Liver (tissue), 9 donors: ENCODE measurements around the gene INPP4B. TPM values are rescaled to one million over a fixed set of nuclear protein-coding genes. Genes with fewer than 3 reads are reported as not detected.
"Not testable (repeated sequence)": the region's sequence is repeated elsewhere in the genome, so short reads cannot be mapped to it uniquely, and the experiment has no call there.

Experiments used
- DNase-seq: peaks from one replicate; pipeline ENCODE4 v3.0.0-alpha.2; 2017; ENCODE audit warnings: low spot score
- H3K27ac ChIP-seq, 2 donors: one replicate each; pipeline ENCODE4 v1.7.0; 2013; ENCODE audit warnings: inconsistent platforms in 2 of 2, low read length in 2 of 2, control low read depth in 1 of 2, low read depth in 1 of 2, mild to moderate bottlenecking in 1 of 2
- H3K27me3 ChIP-seq, 4 donors: one replicate each; pipeline versions ENCODE4 v1.6.1 to v1.7.0; 2013; ENCODE audit warnings: low read length in 3 of 4, inconsistent platforms in 1 of 4, mild to moderate bottlenecking in 1 of 4, moderate library complexity in 1 of 4; ENCODE audit not compliant: control insufficient read depth in 4 of 4, insufficient read depth in 4 of 4
- H3K36me3 ChIP-seq, 4 donors: one replicate each; pipeline versions ENCODE4 v1.6.1 to v1.7.0; 2013; ENCODE audit warnings: low read length in 3 of 4, mild to moderate bottlenecking in 3 of 4, low read depth in 1 of 4, moderate library complexity in 1 of 4; ENCODE audit not compliant: control insufficient read depth in 4 of 4, insufficient read depth in 3 of 4
- H3K4me1 ChIP-seq, 4 donors: one replicate each; pipeline versions ENCODE4 v1.6.1 to v1.7.0; 2013; ENCODE audit warnings: low read length in 3 of 4, mild to moderate bottlenecking in 3 of 4, moderate library complexity in 1 of 4; ENCODE audit not compliant: control insufficient read depth in 4 of 4, insufficient read depth in 4 of 4
- H3K4me3 ChIP-seq, 3 donors: one replicate each; pipeline versions ENCODE4 v1.6.1 to v1.7.0; 2013; ENCODE audit warnings: low read length in 3 of 3, control low read depth in 1 of 3, low read depth in 1 of 3, mild to moderate bottlenecking in 1 of 3
- H3K9ac ChIP-seq, 2 donors: one replicate each; pipeline ENCODE4 v1.7.0; 2013; ENCODE audit warnings: low read length in 2 of 2, mild to moderate bottlenecking in 2 of 2, moderate library complexity in 2 of 2, control low read depth in 1 of 2, low read depth in 1 of 2
- H3K9me3 ChIP-seq, 4 donors: one replicate each; pipeline versions ENCODE4 v1.6.1 to v1.7.0; 2013; ENCODE audit warnings: low read length in 3 of 4; ENCODE audit not compliant: control insufficient read depth in 4 of 4
- EGR1 ChIP-seq, 2 donors: IDR thresholded peaks; 2 replicates each; pipeline ENCODE4 v1.6.1; 2016 to 2018; ENCODE audit warnings: antibody characterized with exemption in 2 of 2, low read depth in 2 of 2
- FOXA1 ChIP-seq: IDR thresholded peaks from 2 replicates; pipeline ENCODE4 v1.6.1; 2016; ENCODE audit warnings: antibody characterized with exemption
- HNF4A ChIP-seq, 2 donors: conservative IDR thresholded peaks; 2 replicates each; pipeline ENCODE4 v1.6.1; 2016; ENCODE audit warnings: antibody characterized with exemption in 2 of 2, mild to moderate bottlenecking in 2 of 2
- HNF4G ChIP-seq: IDR thresholded peaks from 2 replicates; pipeline ENCODE4 v1.6.1; 2016; ENCODE audit warnings: antibody characterized with exemption
- JUND ChIP-seq, 2 donors: IDR thresholded peaks; 2 replicates each; pipeline ENCODE4 v1.6.1; 2016; ENCODE audit warnings: antibody characterized with exemption in 2 of 2
- MAX ChIP-seq: IDR thresholded peaks from 2 replicates; pipeline ENCODE4 v1.6.1; 2016; ENCODE audit warnings: antibody characterized with exemption
- RAD21 ChIP-seq, 2 donors: IDR thresholded peaks; 2 replicates each; pipeline ENCODE4 v1.6.1; 2016; ENCODE audit warnings: antibody characterized with exemption in 2 of 2, mild to moderate bottlenecking in 2 of 2
- REST ChIP-seq: IDR thresholded peaks from 2 replicates; pipeline ENCODE4 v1.6.1; 2016; ENCODE audit warnings: antibody characterized with exemption, mild to moderate bottlenecking
- RXRA ChIP-seq, 2 donors: IDR thresholded peaks; 2 replicates each; pipeline ENCODE4 v1.6.1; 2017 to 2018; ENCODE audit warnings: antibody characterized with exemption in 2 of 2, mild to moderate bottlenecking in 1 of 2
- SP1 ChIP-seq: IDR thresholded peaks from 2 replicates; pipeline ENCODE4 v1.6.1; 2018; ENCODE audit warnings: antibody characterized with exemption, mild to moderate bottlenecking
- TAF1 ChIP-seq: conservative IDR thresholded peaks from 2 replicates; pipeline ENCODE4 v1.6.1; 2016; ENCODE audit warnings: antibody characterized with exemption, mild to moderate bottlenecking
- WGBS: extraction: QIAGEN DNeasy Blood & Tissue Kit; methylation state at CpG from one replicate; pipeline ENCODE4 v1.1.7; 2013; 5-methylcytosine and 5-hydroxymethylcytosine counted together
- polyA plus RNA-seq, 2 donors: library from polyadenylated mRNA; stranded (reverse) in 1 of 2; unstranded in 1 of 2; fragments of 200-250 nt in 1 of 2; fragments of >200 nt in 1 of 2; fragmentation: Nextera tagmentation in 1 of 2; extraction: Ambion mirVana in 1 of 2; gene quantifications; one replicate each; pipeline versions ENCODE4 v1.2.1 to v1.2.3, GENCODE V29; 2013 to 2015
- total RNA-seq, 2 donors: library from RNA; depleted of rRNA; stranded (reverse); fragments of >200 nt; gene quantifications; one replicate each; pipeline ENCODE4 v1.2.3, GENCODE V29; 2014
- TF ChIP-seq, protein P1 (sequence below): IDR thresholded peaks from 2 replicates; pipeline ENCODE4 v1.6.1; 2016; ENCODE audit warnings: antibody characterized with exemption
- TF ChIP-seq, protein P2 (sequence below): IDR thresholded peaks from 2 replicates; pipeline ENCODE4 v1.6.1; 2016; ENCODE audit warnings: antibody characterized with exemption
- donor health status: healthy.
- donor health status: healthy.
- donor health status: healthy.
- donor health status: healthy.
- donor health status: healthy.

Gene INPP4B
- total and polyA plus RNA-seq, 4 donors, result 0.43 to 2.8 (median 1.6) TPM

DNA sequence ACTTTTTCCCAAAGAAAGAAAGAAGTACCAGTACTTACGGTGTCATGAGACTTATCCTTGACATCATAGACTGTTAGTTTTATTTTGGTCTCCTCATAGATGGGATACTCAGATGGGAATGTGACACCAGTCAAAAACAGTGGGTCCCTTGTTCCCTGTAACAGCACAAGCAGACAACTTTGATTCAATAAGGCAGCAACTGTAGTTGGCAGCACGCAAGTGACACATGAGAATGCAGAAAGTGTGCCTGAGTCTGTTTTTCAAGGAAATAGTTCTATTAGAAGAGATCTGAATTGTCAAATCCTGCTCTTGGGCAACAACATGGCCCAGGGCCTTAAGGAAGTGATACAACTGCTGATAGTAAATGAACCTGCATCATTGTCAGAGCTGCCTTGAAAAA lies 443.2 kb downstream of the INPP4B start:
- no peaks in the 10 kb centered on the region for H3K9me3 ChIP-seq
- no peaks in the 10 kb centered on the region for H3K36me3 ChIP-seq
- WGBS, result 78% methylated on average over 2 of the region's 2 CpGs
- TF ChIP-seq RXRA (IDR thresholded peaks at IDR 0.05) (no peak), HNF4A (conservative IDR thresholded peaks at IDR 0.05) (no peak), TAF1 (no peak), HNF4G (no peak), SP1 (no peak), RAD21 (IDR thresholded peaks at IDR 0.05) (no peak), MAX (no peak), EGR1 (IDR thresholded peaks at IDR 0.05; ENCODE audit: low read depth in 2 of 2) (no peak), REST (no peak), FOXA1 (no peak)
- TF ChIP-seq, protein P1, sequence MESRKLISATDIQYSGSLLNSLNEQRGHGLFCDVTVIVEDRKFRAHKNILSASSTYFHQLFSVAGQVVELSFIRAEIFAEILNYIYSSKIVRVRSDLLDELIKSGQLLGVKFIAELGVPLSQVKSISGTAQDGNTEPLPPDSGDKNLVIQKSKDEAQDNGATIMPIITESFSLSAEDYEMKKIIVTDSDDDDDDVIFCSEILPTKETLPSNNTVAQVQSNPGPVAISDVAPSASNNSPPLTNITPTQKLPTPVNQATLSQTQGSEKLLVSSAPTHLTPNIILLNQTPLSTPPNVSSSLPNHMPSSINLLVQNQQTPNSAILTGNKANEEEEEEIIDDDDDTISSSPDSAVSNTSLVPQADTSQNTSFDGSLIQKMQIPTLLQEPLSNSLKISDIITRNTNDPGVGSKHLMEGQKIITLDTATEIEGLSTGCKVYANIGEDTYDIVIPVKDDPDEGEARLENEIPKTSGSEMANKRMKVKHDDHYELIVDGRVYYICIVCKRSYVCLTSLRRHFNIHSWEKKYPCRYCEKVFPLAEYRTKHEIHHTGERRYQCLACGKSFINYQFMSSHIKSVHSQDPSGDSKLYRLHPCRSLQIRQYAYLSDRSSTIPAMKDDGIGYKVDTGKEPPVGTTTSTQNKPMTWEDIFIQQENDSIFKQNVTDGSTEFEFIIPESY, result no peak
- no peak for DNase-seq
- H3K27ac ChIP-seq, result no peak overlapping the region
- H3K27me3 ChIP-seq, result no peaks in the 10 kb centered on the region
- peaks cover 0 to 3% (median 0%) of the 10 kb centered on the region in 4 donors for H3K4me1 ChIP-seq
- H3K9ac ChIP-seq, result no peak overlapping the region
- no peak overlapping the region for H3K4me3 ChIP-seq

DNA sequence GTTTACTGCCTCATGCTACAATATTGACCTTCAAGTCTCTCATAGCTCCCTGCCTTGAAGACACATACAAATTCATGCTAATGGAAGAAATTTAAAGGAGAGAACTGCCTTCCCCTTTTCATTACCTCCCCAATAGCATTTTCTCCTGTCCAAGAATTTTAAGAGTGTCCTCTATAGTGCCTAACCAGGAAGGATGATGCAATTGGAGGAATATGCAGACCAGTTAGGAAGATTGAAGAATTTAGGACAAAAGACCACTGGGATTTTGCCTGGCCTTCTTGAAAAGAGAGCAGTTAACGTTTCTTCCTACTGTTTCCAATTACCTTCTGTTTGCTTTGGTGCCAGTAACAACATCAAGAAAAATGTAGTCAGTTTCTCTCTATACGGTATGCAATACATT lies 443.9 kb downstream of the INPP4B start:
- Histone ChIP-seq H3K27ac (no peak overlapping the region), H3K27me3 (no peaks in the 10 kb centered on the region), H3K36me3 (no peaks in the 10 kb centered on the region), H3K9me3 (no peaks in the 10 kb centered on the region), H3K4me1 (peaks cover 0 to 3% (median 0%) of the 10 kb centered on the region in 4 donors), H3K9ac (no peak overlapping the region), H3K4me3 (no peak overlapping the region)
- TF ChIP-seq, protein P2, sequence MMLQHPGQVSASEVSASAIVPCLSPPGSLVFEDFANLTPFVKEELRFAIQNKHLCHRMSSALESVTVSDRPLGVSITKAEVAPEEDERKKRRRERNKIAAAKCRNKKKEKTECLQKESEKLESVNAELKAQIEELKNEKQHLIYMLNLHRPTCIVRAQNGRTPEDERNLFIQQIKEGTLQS, result no peak
- TF ChIP-seq JUND (IDR thresholded peaks at IDR 0.05), result no peak
- TF ChIP-seq TAF1, result no peak
- TF ChIP-seq, protein P1, result no peak
- TF ChIP-seq RXRA (IDR thresholded peaks at IDR 0.05), result no peak
- no peak for TF ChIP-seq REST
- TF ChIP-seq HNF4A (conservative IDR thresholded peaks at IDR 0.05), result no peak
- no peak for TF ChIP-seq SP1
- TF ChIP-seq MAX, result no peak
- TF ChIP-seq EGR1 (IDR thresholded peaks at IDR 0.05; ENCODE audit: low read depth in 2 of 2), result no peak
- 66% methylated on average over 2 of the region's 2 CpGs for WGBS
- DNase-seq, result no peak

DNA sequence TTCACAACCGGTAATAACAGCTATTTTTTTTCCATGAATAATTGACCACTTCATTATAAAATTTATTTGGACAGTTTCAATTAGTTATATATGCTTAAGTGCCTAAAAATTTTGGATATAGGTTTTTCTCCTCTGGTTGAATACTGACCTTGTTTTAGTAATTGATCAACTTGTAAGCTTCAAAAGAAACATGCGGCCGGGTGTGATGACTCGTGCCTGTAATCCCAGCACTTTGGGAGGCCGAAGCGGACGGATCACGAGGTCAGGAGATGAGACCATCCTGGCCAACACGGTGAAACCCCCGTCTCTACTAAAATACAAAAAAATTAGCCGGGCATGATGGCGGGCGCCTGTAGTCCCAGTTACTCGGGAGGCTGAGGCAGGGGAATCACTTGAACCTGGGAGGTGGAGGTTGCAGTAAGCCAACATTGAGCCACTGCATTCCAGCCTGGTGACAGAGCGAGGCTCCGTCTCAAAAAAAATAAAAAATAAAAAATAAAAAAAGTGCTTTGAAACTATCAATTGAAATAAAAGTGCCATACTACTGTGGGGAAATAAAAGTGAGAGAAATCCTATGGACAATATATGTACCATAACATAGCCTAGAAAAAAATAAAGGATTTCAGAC lies 448.6 kb downstream of the INPP4B start:
- not testable (repeated sequence) for H3K9me3 ChIP-seq, H3K27ac ChIP-seq, H3K27me3 ChIP-seq, H3K4me3 ChIP-seq, H3K9ac ChIP-seq, H3K4me1 ChIP-seq, DNase-seq, H3K36me3 ChIP-seq
- WGBS, result 94% methylated on average over 16 of the region's 16 CpGs
